ENCODE data around the gene TMOD3. TPM values are rescaled to one million over a fixed set of nuclear protein-coding genes. Genes with fewer than 3 reads are reported as not detected.

Gene TMOD3
- total and polyA plus RNA-seq, 2 experiments from 2014 or later, result 26.1 to 29.9 TPM

DNA sequence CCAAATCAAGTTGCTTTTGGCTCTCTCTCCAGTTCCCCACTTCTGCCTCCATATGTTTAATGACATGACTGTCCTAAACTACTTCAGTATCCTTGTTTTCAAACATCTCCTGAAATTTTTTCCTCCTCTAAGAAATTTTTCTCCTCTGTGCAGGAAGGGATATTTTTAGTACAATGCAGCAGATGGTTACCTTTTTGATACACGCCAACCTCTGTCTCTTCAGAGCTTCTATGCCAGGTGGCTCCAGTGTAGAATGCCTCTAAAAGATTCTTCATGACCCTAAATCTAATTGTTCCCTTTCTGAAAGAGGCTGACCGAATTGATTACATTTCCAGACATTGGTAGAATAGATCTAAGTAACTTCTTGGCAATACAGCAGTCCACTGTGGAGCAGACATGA, 33.7 kb downstream of the TMOD3 start:
- H3K9me3 Mint-ChIP-seq, result no peaks in the 10 kb centered on the region
- Histone ChIP-seq H4K20me1 (replicated peaks; ENCODE audit: insufficient read depth) (no peaks in the 10 kb centered on the region), H3K36me3 (ENCODE audit: insufficient read depth) (no peaks in the 10 kb centered on the region; the same call in 1 of the 2 replicates), H3K4me1 (ENCODE audit: insufficient read depth) (peaks cover 35% of the 10 kb centered on the region), H3K79me2 (replicated peaks; ENCODE audit: insufficient read depth) (no peaks in the 10 kb centered on the region), H2AFZ (no peak overlapping the region), H3K27ac (ENCODE audit: low read depth) (no peak overlapping the region), H3K27me3 (ENCODE audit: insufficient read depth) (no peaks in the 10 kb centered on the region), H3K4me3 (no peak overlapping the region), H3K9me2 (ENCODE audit: insufficient read depth) (0 out of 2 replicates have a peak, but pooled peaks cover 3% of the 10 kb centered on the region), H3F3A (replicated peaks; ENCODE audit: low read depth) (no peaks in the 10 kb centered on the region), H3K4me2 (no peak overlapping the region)
- H3K27me3 Mint-ChIP-seq (ENCODE audit: insufficient read depth, low read depth, poor library complexity), result no peaks in the 10 kb centered on the region
- peaks cover 8% of the 10 kb centered on the region; the same call in 2 of the 3 replicates for H3K36me3 Mint-ChIP-seq (ENCODE audit: low read depth)
- DNase-seq (ENCODE audit: low spot score), result no peak
- TF ChIP-seq, protein P1, sequence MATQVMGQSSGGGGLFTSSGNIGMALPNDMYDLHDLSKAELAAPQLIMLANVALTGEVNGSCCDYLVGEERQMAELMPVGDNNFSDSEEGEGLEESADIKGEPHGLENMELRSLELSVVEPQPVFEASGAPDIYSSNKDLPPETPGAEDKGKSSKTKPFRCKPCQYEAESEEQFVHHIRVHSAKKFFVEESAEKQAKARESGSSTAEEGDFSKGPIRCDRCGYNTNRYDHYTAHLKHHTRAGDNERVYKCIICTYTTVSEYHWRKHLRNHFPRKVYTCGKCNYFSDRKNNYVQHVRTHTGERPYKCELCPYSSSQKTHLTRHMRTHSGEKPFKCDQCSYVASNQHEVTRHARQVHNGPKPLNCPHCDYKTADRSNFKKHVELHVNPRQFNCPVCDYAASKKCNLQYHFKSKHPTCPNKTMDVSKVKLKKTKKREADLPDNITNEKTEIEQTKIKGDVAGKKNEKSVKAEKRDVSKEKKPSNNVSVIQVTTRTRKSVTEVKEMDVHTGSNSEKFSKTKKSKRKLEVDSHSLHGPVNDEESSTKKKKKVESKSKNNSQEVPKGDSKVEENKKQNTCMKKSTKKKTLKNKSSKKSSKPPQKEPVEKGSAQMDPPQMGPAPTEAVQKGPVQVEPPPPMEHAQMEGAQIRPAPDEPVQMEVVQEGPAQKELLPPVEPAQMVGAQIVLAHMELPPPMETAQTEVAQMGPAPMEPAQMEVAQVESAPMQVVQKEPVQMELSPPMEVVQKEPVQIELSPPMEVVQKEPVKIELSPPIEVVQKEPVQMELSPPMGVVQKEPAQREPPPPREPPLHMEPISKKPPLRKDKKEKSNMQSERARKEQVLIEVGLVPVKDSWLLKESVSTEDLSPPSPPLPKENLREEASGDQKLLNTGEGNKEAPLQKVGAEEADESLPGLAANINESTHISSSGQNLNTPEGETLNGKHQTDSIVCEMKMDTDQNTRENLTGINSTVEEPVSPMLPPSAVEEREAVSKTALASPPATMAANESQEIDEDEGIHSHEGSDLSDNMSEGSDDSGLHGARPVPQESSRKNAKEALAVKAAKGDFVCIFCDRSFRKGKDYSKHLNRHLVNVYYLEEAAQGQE (IDR thresholded peaks at IDR 0.05; ENCODE audit: unreplicated experiment), result no peak
- TF ChIP-seq, protein P2, sequence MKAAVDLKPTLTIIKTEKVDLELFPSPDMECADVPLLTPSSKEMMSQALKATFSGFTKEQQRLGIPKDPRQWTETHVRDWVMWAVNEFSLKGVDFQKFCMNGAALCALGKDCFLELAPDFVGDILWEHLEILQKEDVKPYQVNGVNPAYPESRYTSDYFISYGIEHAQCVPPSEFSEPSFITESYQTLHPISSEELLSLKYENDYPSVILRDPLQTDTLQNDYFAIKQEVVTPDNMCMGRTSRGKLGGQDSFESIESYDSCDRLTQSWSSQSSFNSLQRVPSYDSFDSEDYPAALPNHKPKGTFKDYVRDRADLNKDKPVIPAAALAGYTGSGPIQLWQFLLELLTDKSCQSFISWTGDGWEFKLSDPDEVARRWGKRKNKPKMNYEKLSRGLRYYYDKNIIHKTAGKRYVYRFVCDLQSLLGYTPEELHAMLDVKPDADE (IDR thresholded peaks at IDR 0.05), result no peak
- TF ChIP-seq ZNF114 (CRISPR knock-in tag; IDR thresholded peaks at IDR 0.05), result no peak
- TF ChIP-seq, protein P3, sequence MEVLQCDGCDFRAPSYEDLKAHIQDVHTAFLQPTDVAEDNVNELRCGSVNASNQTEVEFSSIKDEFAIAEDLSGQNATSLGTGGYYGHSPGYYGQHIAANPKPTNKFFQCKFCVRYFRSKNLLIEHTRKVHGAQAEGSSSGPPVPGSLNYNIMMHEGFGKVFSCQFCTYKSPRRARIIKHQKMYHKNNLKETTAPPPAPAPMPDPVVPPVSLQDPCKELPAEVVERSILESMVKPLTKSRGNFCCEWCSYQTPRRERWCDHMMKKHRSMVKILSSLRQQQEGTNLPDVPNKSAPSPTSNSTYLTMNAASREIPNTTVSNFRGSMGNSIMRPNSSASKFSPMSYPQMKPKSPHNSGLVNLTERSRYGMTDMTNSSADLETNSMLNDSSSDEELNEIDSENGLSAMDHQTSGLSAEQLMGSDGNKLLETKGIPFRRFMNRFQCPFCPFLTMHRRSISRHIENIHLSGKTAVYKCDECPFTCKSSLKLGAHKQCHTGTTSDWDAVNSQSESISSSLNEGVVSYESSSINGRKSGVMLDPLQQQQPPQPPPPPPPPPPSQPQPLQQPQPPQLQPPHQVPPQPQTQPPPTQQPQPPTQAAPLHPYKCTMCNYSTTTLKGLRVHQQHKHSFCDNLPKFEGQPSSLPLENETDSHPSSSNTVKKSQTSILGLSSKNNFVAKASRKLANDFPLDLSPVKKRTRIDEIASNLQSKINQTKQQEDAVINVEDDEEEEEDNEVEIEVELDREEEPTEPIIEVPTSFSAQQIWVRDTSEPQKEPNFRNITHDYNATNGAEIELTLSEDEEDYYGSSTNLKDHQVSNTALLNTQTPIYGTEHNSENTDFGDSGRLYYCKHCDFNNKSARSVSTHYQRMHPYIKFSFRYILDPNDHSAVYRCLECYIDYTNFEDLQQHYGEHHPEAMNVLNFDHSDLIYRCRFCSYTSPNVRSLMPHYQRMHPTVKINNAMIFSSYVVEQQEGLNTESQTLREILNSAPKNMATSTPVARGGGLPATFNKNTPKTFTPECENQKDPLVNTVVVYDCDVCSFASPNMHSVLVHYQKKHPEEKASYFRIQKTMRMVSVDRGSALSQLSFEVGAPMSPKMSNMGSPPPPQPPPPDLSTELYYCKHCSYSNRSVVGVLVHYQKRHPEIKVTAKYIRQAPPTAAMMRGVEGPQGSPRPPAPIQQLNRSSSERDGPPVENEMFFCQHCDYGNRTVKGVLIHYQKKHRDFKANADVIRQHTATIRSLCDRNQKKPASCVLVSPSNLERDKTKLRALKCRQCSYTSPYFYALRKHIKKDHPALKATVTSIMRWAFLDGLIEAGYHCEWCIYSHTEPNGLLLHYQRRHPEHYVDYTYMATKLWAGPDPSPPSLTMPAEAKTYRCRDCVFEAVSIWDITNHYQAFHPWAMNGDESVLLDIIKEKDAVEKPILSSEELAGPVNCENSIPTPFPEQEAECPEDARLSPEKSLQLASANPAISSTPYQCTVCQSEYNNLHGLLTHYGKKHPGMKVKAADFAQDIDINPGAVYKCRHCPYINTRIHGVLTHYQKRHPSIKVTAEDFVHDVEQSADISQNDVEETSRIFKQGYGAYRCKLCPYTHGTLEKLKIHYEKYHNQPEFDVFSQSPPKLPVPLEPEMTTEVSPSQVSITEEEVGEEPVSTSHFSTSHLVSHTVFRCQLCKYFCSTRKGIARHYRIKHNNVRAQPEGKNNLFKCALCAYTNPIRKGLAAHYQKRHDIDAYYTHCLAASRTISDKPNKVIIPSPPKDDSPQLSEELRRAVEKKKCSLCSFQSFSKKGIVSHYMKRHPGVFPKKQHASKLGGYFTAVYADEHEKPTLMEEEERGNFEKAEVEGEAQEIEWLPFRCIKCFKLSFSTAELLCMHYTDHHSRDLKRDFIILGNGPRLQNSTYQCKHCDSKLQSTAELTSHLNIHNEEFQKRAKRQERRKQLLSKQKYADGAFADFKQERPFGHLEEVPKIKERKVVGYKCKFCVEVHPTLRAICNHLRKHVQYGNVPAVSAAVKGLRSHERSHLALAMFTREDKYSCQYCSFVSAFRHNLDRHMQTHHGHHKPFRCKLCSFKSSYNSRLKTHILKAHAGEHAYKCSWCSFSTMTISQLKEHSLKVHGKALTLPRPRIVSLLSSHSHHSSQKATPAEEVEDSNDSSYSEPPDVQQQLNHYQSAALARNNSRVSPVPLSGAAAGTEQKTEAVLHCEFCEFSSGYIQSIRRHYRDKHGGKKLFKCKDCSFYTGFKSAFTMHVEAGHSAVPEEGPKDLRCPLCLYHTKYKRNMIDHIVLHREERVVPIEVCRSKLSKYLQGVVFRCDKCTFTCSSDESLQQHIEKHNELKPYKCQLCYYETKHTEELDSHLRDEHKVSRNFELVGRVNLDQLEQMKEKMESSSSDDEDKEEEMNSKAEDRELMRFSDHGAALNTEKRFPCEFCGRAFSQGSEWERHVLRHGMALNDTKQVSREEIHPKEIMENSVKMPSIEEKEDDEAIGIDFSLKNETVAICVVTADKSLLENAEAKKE (CRISPR knock-in tag; IDR thresholded peaks at IDR 0.05), result no peak
- no peak for TF ChIP-seq EZH2phosphoT487 (IDR thresholded peaks at IDR 0.05; ENCODE audit: unreplicated experiment)
- TF ChIP-seq ZNF331 (CRISPR knock-in tag; IDR thresholded peaks at IDR 0.05; ENCODE audit: low read depth), result no peak
- no peak for TF ChIP-seq POLR2AphosphoS5 (IDR thresholded peaks at IDR 0.05; ENCODE audit: low read depth)
- TF ChIP-seq STAT1 (IDR thresholded peaks at IDR 0.05; ENCODE audit: unreplicated experiment), result no peak
- TF ChIP-seq EZH2 (IDR thresholded peaks at IDR 0.05; ENCODE audit: low read depth, unreplicated experiment), result no peak
- TF ChIP-seq, protein P4, sequence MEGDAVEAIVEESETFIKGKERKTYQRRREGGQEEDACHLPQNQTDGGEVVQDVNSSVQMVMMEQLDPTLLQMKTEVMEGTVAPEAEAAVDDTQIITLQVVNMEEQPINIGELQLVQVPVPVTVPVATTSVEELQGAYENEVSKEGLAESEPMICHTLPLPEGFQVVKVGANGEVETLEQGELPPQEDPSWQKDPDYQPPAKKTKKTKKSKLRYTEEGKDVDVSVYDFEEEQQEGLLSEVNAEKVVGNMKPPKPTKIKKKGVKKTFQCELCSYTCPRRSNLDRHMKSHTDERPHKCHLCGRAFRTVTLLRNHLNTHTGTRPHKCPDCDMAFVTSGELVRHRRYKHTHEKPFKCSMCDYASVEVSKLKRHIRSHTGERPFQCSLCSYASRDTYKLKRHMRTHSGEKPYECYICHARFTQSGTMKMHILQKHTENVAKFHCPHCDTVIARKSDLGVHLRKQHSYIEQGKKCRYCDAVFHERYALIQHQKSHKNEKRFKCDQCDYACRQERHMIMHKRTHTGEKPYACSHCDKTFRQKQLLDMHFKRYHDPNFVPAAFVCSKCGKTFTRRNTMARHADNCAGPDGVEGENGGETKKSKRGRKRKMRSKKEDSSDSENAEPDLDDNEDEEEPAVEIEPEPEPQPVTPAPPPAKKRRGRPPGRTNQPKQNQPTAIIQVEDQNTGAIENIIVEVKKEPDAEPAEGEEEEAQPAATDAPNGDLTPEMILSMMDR (conservative IDR thresholded peaks at IDR 0.05; ENCODE audit: low read depth in 2 of 2), result no peak
- TF ChIP-seq JUNB (IDR thresholded peaks at IDR 0.05; ENCODE audit: unreplicated experiment), result no peak
- no peak for TF ChIP-seq NANOG (IDR thresholded peaks at IDR 0.05; ENCODE audit: borderline replicate concordance)
- TF ChIP-seq CREB1 (CRISPR knock-in tag; IDR thresholded peaks at IDR 0.05; ENCODE audit: low read depth), result no peak
- H3K27ac Mint-ChIP-seq, result no peak overlapping the region
- no peak for ATAC-seq
- no peak overlapping the region for H3K4me3 Mint-ChIP-seq
- peaks cover 23% of the 10 kb centered on the region for H3K4me1 Mint-ChIP-seq

All from GM23338 (cell line).